ENCODE results near the gene STAT1. TPM values are rescaled to one million over a fixed set of nuclear protein-coding genes. Genes with fewer than 3 reads are reported as not detected.

Gene STAT1
- polyA plus RNA-seq, 1 donor from 2014 or later, result 4.9 TPM

GRCh38 chr2:191037351-191037750 is 23.4 kb upstream of the STAT1 start:
- Histone ChIP-seq H2AFZ (ENCODE audit: low read depth, low read length) (no peak overlapping the region), H3K4me2 (ENCODE audit: low read length) (no peak overlapping the region)

GRCh38 chr2:191036363-191036762 is 22.4 kb upstream of the STAT1 start:
- H3K9me3 ChIP-seq (ENCODE audit: low read length), result no peaks in the 10 kb centered on the region
- no peak overlapping the region for H3K4me3 ChIP-seq (ENCODE audit: low read length)
- no peaks in the 10 kb centered on the region for H3K79me2 ChIP-seq (replicated peaks; ENCODE audit: insufficient read depth, low read length)
- H3K4me2 ChIP-seq (ENCODE audit: low read length), result no peak overlapping the region
- H3F3A ChIP-seq (ENCODE audit: insufficient read depth, low read length, poor library complexity, severe bottlenecking), result no peaks in the 10 kb centered on the region
- no peaks in the 10 kb centered on the region for H4K20me1 ChIP-seq (ENCODE audit: insufficient read depth)
- H3K36me3 ChIP-seq (ENCODE audit: insufficient read depth, low read length), result no peaks in the 10 kb centered on the region
- no peaks in the 10 kb centered on the region for H3K9me2 ChIP-seq (ENCODE audit: insufficient read depth, low read length)
- H2AFZ ChIP-seq (ENCODE audit: low read depth, low read length), result no peak overlapping the region
- no peak overlapping the region for H3K9ac ChIP-seq (ENCODE audit: low read length)
- no peaks in the 10 kb centered on the region for H3K27me3 ChIP-seq (ENCODE audit: insufficient read depth, low read depth, low read length)
- TF ChIP-seq EZH2 (IDR thresholded peaks at IDR 0.05; ENCODE audit: borderline replicate concordance, insufficient read depth, low read length, poor library complexity, severe bottlenecking) (no peak), EP300 (conservative IDR thresholded peaks at IDR 0.05; ENCODE audit: poor library complexity, severe bottlenecking) (no peak), RAD21 (conservative IDR thresholded peaks at IDR 0.05) (no peak), CTCF (IDR thresholded peaks at IDR 0.05; ENCODE audit: poor library complexity, severe bottlenecking) (no peak), TAF1 (IDR thresholded peaks at IDR 0.05; ENCODE audit: low read depth) (no peak), MXI1 (conservative IDR thresholded peaks at IDR 0.05; ENCODE audit: poor library complexity, severe bottlenecking) (no peak), SMC3 (conservative IDR thresholded peaks at IDR 0.05; ENCODE audit: poor library complexity) (no peak), POLR2AphosphoS5 (IDR thresholded peaks at IDR 0.05) (no peak)
- TF ChIP-seq, protein P1, sequence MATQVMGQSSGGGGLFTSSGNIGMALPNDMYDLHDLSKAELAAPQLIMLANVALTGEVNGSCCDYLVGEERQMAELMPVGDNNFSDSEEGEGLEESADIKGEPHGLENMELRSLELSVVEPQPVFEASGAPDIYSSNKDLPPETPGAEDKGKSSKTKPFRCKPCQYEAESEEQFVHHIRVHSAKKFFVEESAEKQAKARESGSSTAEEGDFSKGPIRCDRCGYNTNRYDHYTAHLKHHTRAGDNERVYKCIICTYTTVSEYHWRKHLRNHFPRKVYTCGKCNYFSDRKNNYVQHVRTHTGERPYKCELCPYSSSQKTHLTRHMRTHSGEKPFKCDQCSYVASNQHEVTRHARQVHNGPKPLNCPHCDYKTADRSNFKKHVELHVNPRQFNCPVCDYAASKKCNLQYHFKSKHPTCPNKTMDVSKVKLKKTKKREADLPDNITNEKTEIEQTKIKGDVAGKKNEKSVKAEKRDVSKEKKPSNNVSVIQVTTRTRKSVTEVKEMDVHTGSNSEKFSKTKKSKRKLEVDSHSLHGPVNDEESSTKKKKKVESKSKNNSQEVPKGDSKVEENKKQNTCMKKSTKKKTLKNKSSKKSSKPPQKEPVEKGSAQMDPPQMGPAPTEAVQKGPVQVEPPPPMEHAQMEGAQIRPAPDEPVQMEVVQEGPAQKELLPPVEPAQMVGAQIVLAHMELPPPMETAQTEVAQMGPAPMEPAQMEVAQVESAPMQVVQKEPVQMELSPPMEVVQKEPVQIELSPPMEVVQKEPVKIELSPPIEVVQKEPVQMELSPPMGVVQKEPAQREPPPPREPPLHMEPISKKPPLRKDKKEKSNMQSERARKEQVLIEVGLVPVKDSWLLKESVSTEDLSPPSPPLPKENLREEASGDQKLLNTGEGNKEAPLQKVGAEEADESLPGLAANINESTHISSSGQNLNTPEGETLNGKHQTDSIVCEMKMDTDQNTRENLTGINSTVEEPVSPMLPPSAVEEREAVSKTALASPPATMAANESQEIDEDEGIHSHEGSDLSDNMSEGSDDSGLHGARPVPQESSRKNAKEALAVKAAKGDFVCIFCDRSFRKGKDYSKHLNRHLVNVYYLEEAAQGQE (IDR thresholded peaks at IDR 0.05; ENCODE audit: borderline replicate concordance), result no peak
- no peak overlapping the region for H3K27ac ChIP-seq (ENCODE audit: low read length)

More at GRCh38 chr2:191037351-191037750, 23.4 kb upstream of the STAT1 start:
- Histone ChIP-seq H3K9me2 (ENCODE audit: insufficient read depth, low read length) (no peaks in the 10 kb centered on the region), H3K79me2 (replicated peaks; ENCODE audit: insufficient read depth, low read length) (no peaks in the 10 kb centered on the region), H3K36me3 (ENCODE audit: insufficient read depth, low read length) (no peaks in the 10 kb centered on the region), H3K4me3 (ENCODE audit: low read length) (no peak overlapping the region), H3K9me3 (ENCODE audit: low read length) (no peaks in the 10 kb centered on the region), H4K20me1 (ENCODE audit: insufficient read depth) (no peaks in the 10 kb centered on the region), H3F3A (ENCODE audit: insufficient read depth, low read length, poor library complexity, severe bottlenecking) (no peaks in the 10 kb centered on the region), H3K27ac (ENCODE audit: low read length) (no peak overlapping the region), H3K27me3 (ENCODE audit: insufficient read depth, low read depth, low read length) (no peaks in the 10 kb centered on the region), H3K9ac (ENCODE audit: low read length) (no peak overlapping the region)
- TF ChIP-seq POLR2AphosphoS5 (IDR thresholded peaks at IDR 0.05), result no peak
- TF ChIP-seq, protein P1 (IDR thresholded peaks at IDR 0.05; ENCODE audit: borderline replicate concordance), result no peak
- no peak for TF ChIP-seq CTCF (IDR thresholded peaks at IDR 0.05; ENCODE audit: poor library complexity, severe bottlenecking)
- TF ChIP-seq MXI1 (conservative IDR thresholded peaks at IDR 0.05; ENCODE audit: poor library complexity, severe bottlenecking), result no peak
- TF ChIP-seq SMC3 (conservative IDR thresholded peaks at IDR 0.05; ENCODE audit: poor library complexity), result no peak
- TF ChIP-seq EP300 (conservative IDR thresholded peaks at IDR 0.05; ENCODE audit: poor library complexity, severe bottlenecking), result no peak
- no peak for TF ChIP-seq EZH2 (IDR thresholded peaks at IDR 0.05; ENCODE audit: borderline replicate concordance, insufficient read depth, low read length, poor library complexity, severe bottlenecking)
- no peak for TF ChIP-seq TAF1 (IDR thresholded peaks at IDR 0.05; ENCODE audit: low read depth)
- no peak for TF ChIP-seq RAD21 (conservative IDR thresholded peaks at IDR 0.05)

Data from neural cell (in vitro differentiated cells).